ENCODE data around the gene DNAJC21.

Gene DNAJC21

GRCh38 chr5:35003018-35003957 lies 73.9 kb downstream of the DNAJC21 start:
- DNase-seq (ENCODE audit: low read depth) = no peak
- TF ChIP-seq CTCF (IDR thresholded peaks at IDR 0.05; ENCODE audit: control insufficient read depth, extremely low read depth, insufficient read depth) = peak; percentile 90

GRCh38 chr5:35004200-35004599 lies 74.8 kb downstream of the DNAJC21 start:
- no peak for TF ChIP-seq CTCF (IDR thresholded peaks at IDR 0.05; ENCODE audit: control insufficient read depth, extremely low read depth, insufficient read depth)
- DNase-seq (ENCODE audit: low read depth) = no peak
- H3K4me3 ChIP-seq (ENCODE audit: low read depth, low read length) = no peak overlapping the region

More at GRCh38 chr5:35003018-35003957, 73.9 kb downstream of the DNAJC21 start:
- H3K4me3 ChIP-seq (ENCODE audit: low read depth, low read length) = no peak overlapping the region

- no peak for DNase-seq (ENCODE audit: low read depth)
- TF ChIP-seq CTCF (IDR thresholded peaks at IDR 0.05; ENCODE audit: control insufficient read depth, extremely low read depth, insufficient read depth) = no peak
- H3K4me3 ChIP-seq (ENCODE audit: low read depth, low read length) = no peak overlapping the region
Observed at GRCh38 chr5:35004771-35005170, 75.4 kb downstream of the DNAJC21 start.

Measured in LNCaP clone FGC (cell line).